Measurements from ENCODE around the gene NUS1. TPM values are rescaled to one million over a fixed set of nuclear protein-coding genes. Genes with fewer than 3 reads are reported as not detected.

The NUS1 gene
- total RNA-seq, 2 experiments from 2014 or later: 63.7 to 64.1 TPM

Other genes with a start within 250 kb of the NUS1 start
- not detected for gene ROS1, start 249.5 kb upstream of the NUS1 start, total RNA-seq
- 1 to 10 TPM; 1.9 to 2.4 TPM for gene DCBLD1, start 192.8 kb upstream of the NUS1 start, total RNA-seq
- gene GOPC, start 73.0 kb upstream of the NUS1 start, total RNA-seq: 10 to 100 TPM; 16.1 TPM
- gene SLC35F1, start 231.8 kb downstream of the NUS1 start, total RNA-seq: under 1 TPM; 0.08 TPM